WTC11 (cell line): Measurements from ENCODE around the gene KLRK1. TPM values are rescaled to one million over a fixed set of nuclear protein-coding genes. Genes with fewer than 3 reads are reported as not detected.

Source experiments
- ATAC-seq: fragments of 200-7000 bp; cut with Tn5 transposase; 2 replicates; pipeline ENCODE4 v1.10.0; 2021; ENCODE audit warnings: mild to moderate bottlenecking, moderate library complexity
- CTCF ChIA-PET: fragments of 300-600 bp; sonication (Branson Sonifier 250); formaldehyde crosslinking; loops from one replicate; lab custom pipeline; 2021; ENCODE audit warnings: antibody characterized with exemption; lab: Charles Lee
- POLR2A ChIA-PET: fragments of 350-600 bp; sonication (Branson Sonifier 250); formaldehyde crosslinking; loops from one replicate; lab custom pipeline; 2021; ENCODE audit warnings: antibody characterized with exemption; lab: Charles Lee
- DNase-seq: peaks from one replicate; pipeline ENCODE4 v3.0.0; 2021; ENCODE audit warnings: low spot score
- H3K27ac Mint-ChIP-seq: 2 replicates; pipeline ENCODE4 v1.8.0; 2021; ENCODE audit warnings: mixed read lengths
- H3K27me3 Mint-ChIP-seq: 2 replicates; pipeline ENCODE4 v1.8.0; 2021; ENCODE audit warnings: low read depth, mild to moderate bottlenecking, moderate library complexity, mixed read lengths
- H3K36me3 Mint-ChIP-seq: 2 replicates; pipeline ENCODE4 v1.8.0; 2021; ENCODE audit warnings: mixed read lengths
- H3K4me1 Mint-ChIP-seq: 2 replicates; pipeline ENCODE4 v1.8.0; 2022; ENCODE audit warnings: mixed read lengths
- H3K4me3 Mint-ChIP-seq: 2 replicates; pipeline ENCODE4 v1.8.0; 2021; ENCODE audit warnings: mild to moderate bottlenecking, moderate library complexity, mixed read lengths
- H3K9me3 Mint-ChIP-seq: 2 replicates; pipeline ENCODE4 v1.8.0; 2021; ENCODE audit warnings: mixed read lengths
- ATF1 ChIP-seq: sonication (generic); formaldehyde crosslinking; IDR thresholded peaks from 2 replicates; pipeline ENCODE4 v1.8.1; 2023; ENCODE audit warnings: mild to moderate bottlenecking, moderate library complexity, missing genetic modification reagents
- E2F1 ChIP-seq: sonication (generic); formaldehyde crosslinking; IDR thresholded peaks from 2 replicates; pipeline ENCODE4 v1.8.0; 2022; ENCODE audit warnings: mild to moderate bottlenecking, missing genetic modification reagents
- EMX1 ChIP-seq: fragments of 250-450 bp; sonication (Bioruptor Pico); IDR thresholded peaks from 2 replicates; pipeline ENCODE4 v1.8.0; 2021; ENCODE audit warnings: mild to moderate bottlenecking
- FOXP1 ChIP-seq: sonication (generic); formaldehyde crosslinking; IDR thresholded peaks from 2 replicates; pipeline ENCODE4 v1.8.0; 2022; ENCODE audit warnings: missing genetic modification reagents, mild to moderate bottlenecking, moderate library complexity, borderline replicate concordance
- IRF2 ChIP-seq: sonication (generic); formaldehyde crosslinking; IDR thresholded peaks from 2 replicates; pipeline ENCODE4 v1.8.0; 2022; ENCODE audit warnings: low read depth, missing genetic modification reagents, borderline replicate concordance
- MYBL2 ChIP-seq: sonication (generic); formaldehyde crosslinking; IDR thresholded peaks from 2 replicates; pipeline ENCODE4 v1.8.1; 2023; ENCODE audit warnings: mild to moderate bottlenecking, moderate library complexity, missing genetic modification reagents
- NR1H2 ChIP-seq: sonication (generic); formaldehyde crosslinking; IDR thresholded peaks from 2 replicates; pipeline ENCODE4 v1.9.0; 2021; ENCODE audit warnings: mild to moderate bottlenecking, moderate library complexity, missing genetic modification reagents
- OVOL2 ChIP-seq: fragments of 250-450 bp; sonication (Bioruptor Pico); IDR thresholded peaks from 2 replicates; pipeline ENCODE4 v1.9.0; 2021; ENCODE audit warnings: mild to moderate bottlenecking, borderline replicate concordance
- SOX15 ChIP-seq: fragments of 250-450 bp; sonication (Bioruptor Pico); IDR thresholded peaks from 2 replicates; pipeline ENCODE4 v1.9.0; 2021; ENCODE audit warnings: mild to moderate bottlenecking
- SP1 ChIP-seq: sonication (generic); formaldehyde crosslinking; conservative IDR thresholded peaks from 2 replicates; pipeline ENCODE4 v1.8.1; 2022; ENCODE audit warnings: missing genetic modification reagents
- TP53 ChIP-seq: sonication (generic); formaldehyde crosslinking; IDR thresholded peaks from 2 replicates; pipeline ENCODE4 v1.8.1; 2023; ENCODE audit warnings: mild to moderate bottlenecking, missing genetic modification reagents
- USF1 ChIP-seq: sonication (generic); formaldehyde crosslinking; IDR thresholded peaks from 2 replicates; pipeline ENCODE4 v1.8.0; 2022; ENCODE audit warnings: mild to moderate bottlenecking, missing genetic modification reagents
- ZNF416 ChIP-seq: fragments of 250-450 bp; sonication (Bioruptor Pico); IDR thresholded peaks from 2 replicates; pipeline ENCODE4 v1.9.0; 2021; ENCODE audit warnings: mild to moderate bottlenecking, inconsistent platforms
- ZNF671 ChIP-seq: fragments of 250-450 bp; sonication (Bioruptor Pico); IDR thresholded peaks from 2 replicates; pipeline ENCODE4 v1.8.0; 2021; ENCODE audit warnings: mild to moderate bottlenecking
- total RNA-seq: library from RNA; stranded (reverse); gene quantifications from 3 replicates; pipeline ENCODE4 v1.2.3, GENCODE V29; 2021
- TF ChIP-seq, protein P1 (sequence below): fragments of 250-450 bp; sonication (Bioruptor Pico); conservative IDR thresholded peaks from 2 replicates; pipeline ENCODE4 v1.9.0; 2021; ENCODE audit warnings: mild to moderate bottlenecking
- TF ChIP-seq, protein P2 (sequence below): sonication (generic); formaldehyde crosslinking; IDR thresholded peaks from 2 replicates; pipeline ENCODE4 v1.8.0; 2023; ENCODE audit warnings: missing genetic modification reagents
- TF ChIP-seq, protein P3 (sequence below): sonication (generic); formaldehyde crosslinking; conservative IDR thresholded peaks from 2 replicates; pipeline ENCODE4 v1.8.1; 2022; ENCODE audit warnings: mild to moderate bottlenecking, missing genetic modification reagents
- TF ChIP-seq, protein P4 (sequence below): sonication (generic); formaldehyde crosslinking; IDR thresholded peaks from 2 replicates; pipeline ENCODE4 v1.8.1; 2023; ENCODE audit warnings: mild to moderate bottlenecking, missing genetic modification reagents, moderate library complexity

The KLRK1 gene
- total RNA-seq, 1 experiment from 2014 or later = 0.15 TPM

DNA sequence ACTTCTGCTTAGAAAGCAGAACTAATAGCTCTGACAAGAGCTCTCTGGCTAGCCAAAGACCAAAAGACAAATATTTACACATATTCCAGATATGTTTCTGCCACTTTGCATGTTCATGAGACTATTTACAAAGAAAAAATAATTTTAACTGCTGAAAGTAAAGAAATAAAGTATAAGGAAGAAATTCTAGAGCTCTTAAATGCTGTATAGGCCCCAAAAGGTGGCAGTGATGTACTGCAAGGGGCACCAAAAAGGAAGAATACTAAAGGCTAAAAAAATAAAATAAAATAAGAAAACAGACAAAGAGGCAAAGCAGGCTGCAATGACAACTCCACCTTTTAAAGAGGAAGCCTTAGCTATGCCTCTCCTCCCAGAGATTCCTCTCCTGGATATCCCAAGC, 23.0 kb downstream of the KLRK1 start (continued):
- TF ChIP-seq OVOL2 (CRISPR knock-in tag) (no peak), E2F1 (CRISPR knock-in tag) (no peak), EMX1 (CRISPR knock-in tag) (no peak), FOXP1 (CRISPR knock-in tag) (no peak)
- TF ChIP-seq, protein P1, sequence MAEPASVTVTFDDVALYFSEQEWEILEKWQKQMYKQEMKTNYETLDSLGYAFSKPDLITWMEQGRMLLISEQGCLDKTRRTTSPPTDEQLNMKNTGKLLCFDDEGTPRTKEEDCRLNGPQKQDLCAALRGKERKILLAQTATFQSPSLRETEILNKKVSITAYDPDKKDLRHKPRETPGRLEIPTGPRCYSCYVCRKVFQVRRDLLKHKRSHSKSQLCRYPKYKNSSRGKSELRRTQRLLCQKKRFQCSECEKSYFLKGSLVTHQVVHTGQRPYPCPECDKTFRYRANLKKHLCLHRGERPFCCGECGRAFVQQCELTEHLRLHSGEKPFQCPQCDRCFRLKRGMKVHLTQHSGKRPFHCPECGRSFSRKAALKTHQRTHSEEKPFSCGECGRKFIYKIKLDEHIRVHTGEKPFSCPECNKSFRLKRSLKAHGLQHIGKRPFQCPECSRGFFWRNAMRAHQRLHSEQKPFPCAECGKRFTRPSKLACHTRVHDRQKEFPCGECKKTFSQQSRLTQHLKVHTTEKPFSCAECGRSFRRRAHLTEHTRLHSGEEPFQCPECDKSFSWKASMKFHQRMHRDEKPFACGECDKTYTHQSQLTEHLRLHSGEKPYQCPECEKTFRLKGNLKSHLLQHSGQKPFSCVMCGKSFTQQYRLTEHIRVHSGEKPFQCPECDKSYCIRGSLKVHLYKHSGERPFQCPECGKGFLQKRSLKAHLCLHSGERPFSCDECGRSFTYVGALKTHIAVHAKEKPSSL (CRISPR knock-in tag) = no peak
- TF ChIP-seq, protein P2, sequence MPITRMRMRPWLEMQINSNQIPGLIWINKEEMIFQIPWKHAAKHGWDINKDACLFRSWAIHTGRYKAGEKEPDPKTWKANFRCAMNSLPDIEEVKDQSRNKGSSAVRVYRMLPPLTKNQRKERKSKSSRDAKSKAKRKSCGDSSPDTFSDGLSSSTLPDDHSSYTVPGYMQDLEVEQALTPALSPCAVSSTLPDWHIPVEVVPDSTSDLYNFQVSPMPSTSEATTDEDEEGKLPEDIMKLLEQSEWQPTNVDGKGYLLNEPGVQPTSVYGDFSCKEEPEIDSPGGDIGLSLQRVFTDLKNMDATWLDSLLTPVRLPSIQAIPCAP (CRISPR knock-in tag) = no peak

GRCh38 chr12:10365696-10366405, 24.0 kb downstream of the KLRK1 start:
- peaks cover 5% of the 10 kb centered on the region for H3K36me3 Mint-ChIP-seq
- no peak for DNase-seq
- no peak overlapping the region for H3K4me3 Mint-ChIP-seq
- no peak for ATAC-seq
- ChIA-PET POLR2A (no interaction called here), CTCF (interaction anchor here (0.9 to 1.9 kb wide), 7 partner anchors 32 to 196 kb away, joined by 3 to 12 read pairs (median 5); no protein-coding TSS in a partner anchor)
- H3K4me1 Mint-ChIP-seq = peaks cover 35% of the 10 kb centered on the region
- H3K27ac Mint-ChIP-seq = no peak overlapping the region
- TF ChIP-seq, protein P3, sequence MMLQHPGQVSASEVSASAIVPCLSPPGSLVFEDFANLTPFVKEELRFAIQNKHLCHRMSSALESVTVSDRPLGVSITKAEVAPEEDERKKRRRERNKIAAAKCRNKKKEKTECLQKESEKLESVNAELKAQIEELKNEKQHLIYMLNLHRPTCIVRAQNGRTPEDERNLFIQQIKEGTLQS (CRISPR knock-in tag) = no peak
- TF ChIP-seq ZNF671 (CRISPR knock-in tag) (no peak), SOX15 (CRISPR knock-in tag) (no peak), SP1 (CRISPR knock-in tag) (no peak), NR1H2 (CRISPR knock-in tag) (no peak), USF1 (no peak), TP53 (no peak), ATF1 (CRISPR knock-in tag) (no peak), OVOL2 (CRISPR knock-in tag) (no peak)
- TF ChIP-seq, protein P4, sequence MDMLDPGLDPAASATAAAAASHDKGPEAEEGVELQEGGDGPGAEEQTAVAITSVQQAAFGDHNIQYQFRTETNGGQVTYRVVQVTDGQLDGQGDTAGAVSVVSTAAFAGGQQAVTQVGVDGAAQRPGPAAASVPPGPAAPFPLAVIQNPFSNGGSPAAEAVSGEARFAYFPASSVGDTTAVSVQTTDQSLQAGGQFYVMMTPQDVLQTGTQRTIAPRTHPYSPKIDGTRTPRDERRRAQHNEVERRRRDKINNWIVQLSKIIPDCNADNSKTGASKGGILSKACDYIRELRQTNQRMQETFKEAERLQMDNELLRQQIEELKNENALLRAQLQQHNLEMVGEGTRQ (CRISPR knock-in tag) = no peak
- H3K9me3 Mint-ChIP-seq = peaks cover 9% of the 10 kb centered on the region
- no peaks in the 10 kb centered on the region for H3K27me3 Mint-ChIP-seq

DNA sequence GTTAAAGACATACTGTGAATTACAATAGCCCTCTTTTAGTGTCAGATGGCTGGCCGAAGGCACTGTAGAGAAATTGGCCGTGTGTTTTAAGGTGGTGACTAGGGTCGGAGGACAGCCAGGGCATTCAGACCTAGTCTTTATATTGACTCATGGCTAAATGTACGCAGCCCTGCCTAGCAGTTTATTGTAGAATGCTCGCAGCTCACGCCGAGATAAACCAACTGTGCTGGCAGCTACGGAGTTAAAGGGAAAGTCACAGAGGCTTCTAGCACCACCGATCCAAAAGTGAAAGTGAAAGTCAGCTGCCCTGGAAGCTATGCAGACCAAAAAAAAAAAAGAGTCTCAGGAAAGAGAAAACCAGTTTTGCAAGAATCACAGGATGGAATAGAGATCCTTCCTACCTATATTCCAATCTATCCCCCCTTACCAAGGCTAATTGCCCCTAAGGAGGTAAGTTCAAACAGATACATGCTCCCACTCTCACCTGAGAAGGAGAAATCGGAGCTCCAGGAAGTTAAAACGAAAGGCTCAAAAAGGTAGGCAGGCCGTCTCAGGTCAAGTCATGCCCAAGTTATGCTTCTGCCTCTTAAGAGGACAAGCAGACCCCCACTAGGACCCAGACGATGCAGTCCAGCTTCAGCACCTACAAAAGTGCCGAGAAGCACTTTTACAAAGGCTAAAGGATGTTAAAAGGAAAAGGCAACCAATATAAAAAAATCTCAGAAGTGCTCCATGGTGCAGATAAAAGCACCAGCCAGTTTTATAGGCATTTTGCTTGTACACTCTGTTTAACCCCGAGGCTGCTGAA, 24.8 kb downstream of the KLRK1 start:
- POLR2A ChIA-PET = interaction anchor here (0.6 kb wide), 1 partner anchor 244 kb away, joined by 8 read pairs; no protein-coding TSS in a partner anchor
- Mint-ChIP-seq H3K27ac (no peak overlapping the region), H3K4me3 (no peak overlapping the region), H3K4me1 (peaks cover 35% of the 10 kb centered on the region), H3K36me3 (peaks cover 5% of the 10 kb centered on the region), H3K27me3 (no peaks in the 10 kb centered on the region), H3K9me3 (peaks cover 12% of the 10 kb centered on the region)
- CTCF ChIA-PET = interaction anchor here (0.6 to 1.6 kb wide), 4 partner anchors 26 to 193 kb away, joined by 3 to 5 read pairs (median 4); no protein-coding TSS in a partner anchor
- DNase-seq = no peak
- peak; percentile 42 for ATAC-seq
- TF ChIP-seq ZNF416 (CRISPR knock-in tag) = no peak
- TF ChIP-seq, protein P2 (CRISPR knock-in tag) = peak; percentile 93
- no peak for TF ChIP-seq MYBL2
- TF ChIP-seq IRF2 (CRISPR knock-in tag) = peak; percentile 95
